ENCODE data around the gene CDH4.

GRCh38 chr20:61885759-61886715 is 634.0 kb downstream of the CDH4 start:
- TF ChIP-seq POLR2A (IDR thresholded peaks at IDR 0.05) (no peak), CTCF (IDR thresholded peaks at IDR 0.05) (no peak)
